BLaER1 treated with 17β-estradiol and CSF1 and Interleukin-3, amounts not matched to agents 10 nM and 100 nM (cell line): Measurements from ENCODE around the gene CAMK4.

Source experiments
- H3K27ac ChIP-seq, 11 experiments: shearing (Covaris generic); formaldehyde crosslinking; 2 replicates each; pipeline ENCODE4 v1.8.1; 2022
- H3K27me3 ChIP-seq, 11 experiments: shearing (Covaris generic); formaldehyde crosslinking; 2 replicates each; pipeline ENCODE4 v1.8.1; 2022
- H3K36me3 ChIP-seq, 11 experiments: shearing (Covaris generic); formaldehyde crosslinking; 2 replicates each; pipeline ENCODE4 v1.8.1; 2022
- H3K4me1 ChIP-seq, 10 experiments: shearing (Covaris generic); formaldehyde crosslinking; 2 replicates each; pipeline ENCODE4 v1.8.1; 2022
- H3K4me2 ChIP-seq, 11 experiments: shearing (Covaris generic); formaldehyde crosslinking; 2 replicates each; pipeline ENCODE4 v1.8.1; 2022
- H3K4me3 ChIP-seq, 10 experiments: shearing (Covaris generic); formaldehyde crosslinking; 2 replicates each; pipeline ENCODE4 v1.8.1; 2022
- H3K9ac ChIP-seq, 11 experiments: shearing (Covaris generic); formaldehyde crosslinking; 2 replicates each; pipeline ENCODE4 v1.8.1; 2022
- H3K9me3 ChIP-seq, 11 experiments: shearing (Covaris generic); formaldehyde crosslinking; replicated peaks in 1 of 11; 2 replicates each; pipeline ENCODE4 v1.8.1; 2022
- H4K20me1 ChIP-seq, 11 experiments: shearing (Covaris generic); formaldehyde crosslinking; 2 replicates each; pipeline ENCODE4 v1.8.1; 2022
- Cebpa-rat ChIP-seq, 11 experiments: shearing (Covaris generic); IDR thresholded peaks; 2 replicates each; pipeline ENCODE4 v1.8.1; 2022

CAMK4 gene

GRCh38 chr5:111511174-111511830, 287.1 kb downstream of the CAMK4 start:
- H3K4me2 ChIP-seq: peak overlapping the region; percentile 71 to 93 (median 88)
- H4K20me1 ChIP-seq: peaks cover 0 to 29% (median 7%) of the 10 kb centered on the region in 11 experiments; a peak in 11 of 22 replicates
- peaks cover 0 to 17% (median 0%) of the 10 kb centered on the region in 11 experiments; a peak in 4 of 22 replicates for H3K36me3 ChIP-seq
- H3K27ac ChIP-seq: peak overlapping the region in 10 of 11 experiments; percentile 84 to 92 (median 88); a peak in 19 of 22 replicates
- peaks cover 24 to 59% (median 35%) of the 10 kb centered on the region in 10 experiments for H3K4me1 ChIP-seq
- no peak for TF ChIP-seq Cebpa-rat (IDR thresholded peaks at IDR 0.05)
- H3K4me3 ChIP-seq: peak overlapping the region; percentile 88 to 99 (median 94)
- peak overlapping the region; percentile 85 to 95 (median 90) for H3K9ac ChIP-seq
- no peaks in the 10 kb centered on the region for H3K27me3 ChIP-seq
- H3K9me3 ChIP-seq: no peaks in the 10 kb centered on the region

GRCh38 chr5:111511831-111512374, 287.7 kb downstream of the CAMK4 start:
- TF ChIP-seq Cebpa-rat (IDR thresholded peaks at IDR 0.05): no peak
- Histone ChIP-seq H3K36me3 (peaks cover 0 to 12% (median 0%) of the 10 kb centered on the region in 11 experiments; a peak in 3 of 22 replicates), H3K4me2 (peak overlapping the region; percentile 71 to 93 (median 88)), H3K27ac (peak overlapping the region; percentile 78 to 92 (median 87)), H3K27me3 (no peaks in the 10 kb centered on the region), H3K4me3 (peak overlapping the region; percentile 88 to 99 (median 94)), H3K9ac (peak overlapping the region; percentile 85 to 95 (median 90)), H3K4me1 (peaks cover 24 to 59% (median 35%) of the 10 kb centered on the region in 10 experiments), H3K9me3 (no peaks in the 10 kb centered on the region), H4K20me1 (peaks cover 0 to 28% (median 7%) of the 10 kb centered on the region in 11 experiments; a peak in 11 of 22 replicates)

GRCh38 chr5:111512375-111513130, 288.4 kb downstream of the CAMK4 start, which contains the start of gene STARD4:
Gene STARD4, minus strand, starts transcription at chr5:111512535. Its CDS starts 5,102 bp downstream, at chr5:111507433.
- Histone ChIP-seq H3K36me3 (peaks cover 0 to 5% (median 0%) of the 10 kb centered on the region in 11 experiments; a peak in 2 of 22 replicates), H3K27ac (peak within 1 kb of the TSS; percentile 78 to 92 (median 87)), H3K4me1 (peaks cover 24 to 54% (median 35%) of the 10 kb centered on the region in 10 experiments), H3K9ac (peak within 1 kb of the TSS; percentile 85 to 95 (median 90)), H3K4me3 (peak within 1 kb of the TSS; percentile 88 to 99 (median 94)), H4K20me1 (peaks cover 0 to 22% (median 5%) of the 10 kb centered on the region in 11 experiments; a peak in 10 of 22 replicates), H3K27me3 (no peaks in the 10 kb centered on the region), H3K4me2 (peak within 1 kb of the TSS; percentile 71 to 95 (median 88)), H3K9me3 (no peaks in the 10 kb centered on the region)
- no peak for TF ChIP-seq Cebpa-rat (IDR thresholded peaks at IDR 0.05)

GRCh38 chr5:111513131-111513520, 288.9 kb downstream of the CAMK4 start:
- Histone ChIP-seq H3K4me3 (peak overlapping the region; percentile 88 to 99 (median 94)), H3K9ac (peak overlapping the region; percentile 85 to 95 (median 90)), H3K36me3 (peaks cover 0 to 5% (median 0%) of the 10 kb centered on the region in 11 experiments; a peak in 1 of 22 replicates), H4K20me1 (peaks cover 0 to 22% (median 5%) of the 10 kb centered on the region in 11 experiments; a peak in 9 of 22 replicates), H3K4me1 (peaks cover 24 to 48% (median 35%) of the 10 kb centered on the region in 10 experiments), H3K4me2 (peak overlapping the region; percentile 71 to 95 (median 86)), H3K27ac (peak overlapping the region; percentile 31 to 92 (median 86); a peak in 21 of 22 replicates), H3K9me3 (no peaks in the 10 kb centered on the region), H3K27me3 (no peaks in the 10 kb centered on the region)
- no peak for TF ChIP-seq Cebpa-rat (IDR thresholded peaks at IDR 0.05)

GRCh38 chr5:111514087-111514486, 289.9 kb downstream of the CAMK4 start:
- Histone ChIP-seq H3K36me3 (no peaks in the 10 kb centered on the region), H3K4me2 (peak overlapping the region in 10 of 11 experiments; percentile 71 to 95 (median 86); a peak in 14 of 22 replicates), H3K9ac (no peak overlapping the region), H4K20me1 (peaks cover 0 to 15% (median 0%) of the 10 kb centered on the region in 11 experiments; a peak in 8 of 22 replicates), H3K9me3 (no peaks in the 10 kb centered on the region), H3K4me1 (peaks cover 24 to 40% (median 35%) of the 10 kb centered on the region in 10 experiments), H3K4me3 (no peak overlapping the region), H3K27me3 (no peaks in the 10 kb centered on the region), H3K27ac (peak overlapping the region in 1 of 11 experiments; percentile 90; a peak in 2 of 22 replicates)
- TF ChIP-seq Cebpa-rat (IDR thresholded peaks at IDR 0.05): no peak

- no peak overlapping the region for H3K4me3 ChIP-seq
- TF ChIP-seq Cebpa-rat (IDR thresholded peaks at IDR 0.05): no peak
- no peaks in the 10 kb centered on the region for H3K36me3 ChIP-seq
- no peak overlapping the region for H3K9ac ChIP-seq
- no peaks in the 10 kb centered on the region for H3K9me3 ChIP-seq
- H3K27ac ChIP-seq: no peak overlapping the region
- no peaks in the 10 kb centered on the region for H3K27me3 ChIP-seq
- H4K20me1 ChIP-seq: no peaks in the 10 kb centered on the region
- H3K4me2 ChIP-seq: no peak overlapping the region
- H3K4me1 ChIP-seq: peaks cover 10 to 21% (median 13%) of the 10 kb centered on the region in 10 experiments
These were observed 293.8 kb downstream of the CAMK4 start for GRCh38 chr5:111517853-111518501.

GRCh38 chr5:111518777-111519176, 294.6 kb downstream of the CAMK4 start:
- peaks cover 2 to 13% (median 6%) of the 10 kb centered on the region in 10 experiments; a peak in 18 of 20 replicates for H3K4me1 ChIP-seq
- H3K27me3 ChIP-seq: no peaks in the 10 kb centered on the region
- no peak overlapping the region for H3K9ac ChIP-seq
- H3K4me2 ChIP-seq: no peak overlapping the region
- H3K4me3 ChIP-seq: no peak overlapping the region
- H3K9me3 ChIP-seq: no peaks in the 10 kb centered on the region
- no peaks in the 10 kb centered on the region for H4K20me1 ChIP-seq
- no peaks in the 10 kb centered on the region for H3K36me3 ChIP-seq
- TF ChIP-seq Cebpa-rat (IDR thresholded peaks at IDR 0.05): no peak
- H3K27ac ChIP-seq: no peak overlapping the region

- no peak for TF ChIP-seq Cebpa-rat (IDR thresholded peaks at IDR 0.05)
- peaks cover 0 to under 1% (median 0%) of the 10 kb centered on the region in 11 experiments; a peak in 1 of 22 replicates for H3K9me3 ChIP-seq
These were observed 296.7 kb downstream of the CAMK4 start for GRCh38 chr5:111520908-111521307.

More at GRCh38 chr5:111520908-111521307, 296.7 kb downstream of the CAMK4 start:
- Histone ChIP-seq H4K20me1 (no peaks in the 10 kb centered on the region), H3K9ac (no peak overlapping the region), H3K4me1 (peaks cover 0 to 3% (median 0%) of the 10 kb centered on the region in 10 experiments; a peak in 1 of 20 replicates), H3K27ac (no peak overlapping the region), H3K36me3 (no peaks in the 10 kb centered on the region), H3K4me3 (no peak overlapping the region), H3K4me2 (no peak overlapping the region), H3K27me3 (no peaks in the 10 kb centered on the region)
